Uterus (tissue), 4 donors: ENCODE data around the gene MYOZ1. TPM values are rescaled to one million over a fixed set of nuclear protein-coding genes. Genes with fewer than 3 reads are reported as not detected.
A peak's percentile ranks its signal among the peaks of the same experiment; 100 is the strongest.

ENCODE experiments used
- DNase-seq, 2 donors: peaks; one replicate each; pipeline ENCODE4 v3.0.0-alpha.2; 2019 to 2020
- H3K27ac ChIP-seq, 2 donors: fragments of 200-600 bp; sonication (generic); 1 replicate in 1 of 2; 2 replicates in 1 of 2; pipeline ENCODE4 v1.5.1; 2016 to 2018
- H3K27me3 ChIP-seq, 2 donors: fragments of 200-600 bp; sonication (generic); one replicate each; pipeline ENCODE4 v1.5.1; 2018 to 2019; ENCODE audit warnings: control low read depth in 1 of 2
- H3K36me3 ChIP-seq, 2 donors: fragments of 200-600 bp; sonication (generic); one replicate each; pipeline ENCODE4 v1.5.1; 2019; ENCODE audit warnings: control low read depth in 1 of 2
- H3K4me1 ChIP-seq, 2 donors: fragments of 200-600 bp; sonication (generic); one replicate each; pipeline ENCODE4 v1.5.1; 2018 to 2019; ENCODE audit warnings: control low read depth in 1 of 2
- H3K4me3 ChIP-seq, 2 donors: fragments of 200-600 bp; sonication (generic); 1 replicate in 1 of 2; 2 replicates in 1 of 2; pipeline ENCODE4 v1.5.1; 2018 to 2019; ENCODE audit warnings: mild to moderate bottlenecking in 1 of 2
- H3K9me3 ChIP-seq, 2 donors: fragments of 200-600 bp; sonication (generic); one replicate each; pipeline ENCODE4 v1.5.1; 2019; ENCODE audit warnings: control low read depth in 1 of 2
- POLR2A ChIP-seq, 2 donors: fragments of 450-650 bp; IDR thresholded peaks; one replicate each; pipeline ENCODE4 v1.6.1; 2016; ENCODE audit warnings: antibody characterized with exemption in 2 of 2, mild to moderate bottlenecking in 1 of 2, moderate library complexity in 1 of 2
- intact Hi-C: fragments of 100-400 bp; cut with DNase I; formaldehyde crosslinking; loops from one replicate; pipeline ENCODE4 v1.15.1; 2023; ENCODE audit warnings: low total_unique reads
- total RNA-seq, 4 donors: library from RNA; depleted of rRNA in 3 of 4; stranded (reverse); fragments of >200 nt in 3 of 4; gene quantifications; one replicate each; pipeline versions ENCODE4 v1.1.0 to v1.2.4, GENCODE V29; 2014 to 2023
- TF ChIP-seq, protein P1 (sequence below), 4 experiments: fragments of 200-600 bp in 2 of 4; fragments of 450-650 bp in 2 of 4; sonication (generic) in 2 of 4; IDR thresholded peaks; one replicate each; pipeline ENCODE4 v1.5.1; 2016 to 2019; ENCODE audit warnings: antibody characterized with exemption in 4 of 4, mild to moderate bottlenecking in 2 of 4, moderate library complexity in 1 of 4
- donor health status: DM: yes; HTN: yes; CAD: no.

Gene MYOZ1
- total RNA-seq, 4 donors from 2014 or later = 1.6 to 1.7 TPM; not detected in 2

- no peak overlapping the region for H3K4me3 ChIP-seq
- H3K4me1 ChIP-seq = peaks cover 0 to 2% of the 10 kb centered on the region in 2 donors
- H3K36me3 ChIP-seq = no peaks in the 10 kb centered on the region
- H3K9me3 ChIP-seq = no peaks in the 10 kb centered on the region
- TF ChIP-seq, protein P1, sequence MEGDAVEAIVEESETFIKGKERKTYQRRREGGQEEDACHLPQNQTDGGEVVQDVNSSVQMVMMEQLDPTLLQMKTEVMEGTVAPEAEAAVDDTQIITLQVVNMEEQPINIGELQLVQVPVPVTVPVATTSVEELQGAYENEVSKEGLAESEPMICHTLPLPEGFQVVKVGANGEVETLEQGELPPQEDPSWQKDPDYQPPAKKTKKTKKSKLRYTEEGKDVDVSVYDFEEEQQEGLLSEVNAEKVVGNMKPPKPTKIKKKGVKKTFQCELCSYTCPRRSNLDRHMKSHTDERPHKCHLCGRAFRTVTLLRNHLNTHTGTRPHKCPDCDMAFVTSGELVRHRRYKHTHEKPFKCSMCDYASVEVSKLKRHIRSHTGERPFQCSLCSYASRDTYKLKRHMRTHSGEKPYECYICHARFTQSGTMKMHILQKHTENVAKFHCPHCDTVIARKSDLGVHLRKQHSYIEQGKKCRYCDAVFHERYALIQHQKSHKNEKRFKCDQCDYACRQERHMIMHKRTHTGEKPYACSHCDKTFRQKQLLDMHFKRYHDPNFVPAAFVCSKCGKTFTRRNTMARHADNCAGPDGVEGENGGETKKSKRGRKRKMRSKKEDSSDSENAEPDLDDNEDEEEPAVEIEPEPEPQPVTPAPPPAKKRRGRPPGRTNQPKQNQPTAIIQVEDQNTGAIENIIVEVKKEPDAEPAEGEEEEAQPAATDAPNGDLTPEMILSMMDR (IDR thresholded peaks at IDR 0.05) = no peak
- TF ChIP-seq POLR2A (IDR thresholded peaks at IDR 0.05) = no peak
- H3K27me3 ChIP-seq = no peaks in the 10 kb centered on the region
- H3K27ac ChIP-seq = no peak overlapping the region
- intact Hi-C loops = no loop called here
- no peak for DNase-seq
Measured at GRCh38 chr10:73646598-73647041, 5.3 kb upstream of the MYOZ1 start.

DNA sequence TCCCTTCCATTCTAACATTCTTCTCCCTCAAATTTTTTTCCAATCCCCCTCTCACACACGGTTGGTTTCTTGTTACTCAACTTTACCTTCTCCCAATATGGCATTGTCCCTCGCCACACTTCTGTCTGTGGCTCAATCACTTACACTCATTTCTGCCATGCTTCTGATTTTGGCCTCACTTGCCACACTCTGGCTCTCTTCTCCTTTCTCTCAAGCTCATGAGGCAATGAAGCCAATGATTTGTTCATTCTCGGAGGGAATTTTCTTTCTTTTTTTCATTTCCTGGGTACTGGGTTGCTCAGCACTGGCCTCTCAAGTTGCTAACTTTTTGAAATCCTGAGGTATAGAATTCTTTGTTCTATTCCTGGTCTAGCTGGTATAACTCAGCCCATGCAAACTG lies 4.0 kb upstream of the MYOZ1 start:
- intact Hi-C loops = no loop called here

DNA sequence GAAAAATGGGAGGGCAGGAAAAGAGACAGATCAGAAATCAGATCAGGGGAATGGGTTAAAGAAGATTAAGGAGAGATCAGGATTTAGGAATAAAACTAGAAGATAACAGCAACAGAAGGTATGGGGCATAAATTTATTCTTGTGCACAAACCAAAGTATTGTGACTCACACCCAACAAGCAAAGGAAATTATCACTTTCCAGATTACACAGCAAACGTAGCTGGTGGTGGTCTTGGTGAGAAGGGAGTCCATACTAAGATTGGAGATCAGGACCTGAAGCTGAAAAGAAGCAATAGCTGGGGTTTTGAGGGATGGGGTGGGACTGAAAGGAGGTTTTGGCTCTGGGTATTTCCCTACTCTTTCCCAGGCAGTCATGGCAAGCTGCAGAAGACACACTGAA lies 3.5 kb upstream of the MYOZ1 start:
- Histone ChIP-seq H3K27me3 (no peaks in the 10 kb centered on the region), H3K9me3 (no peaks in the 10 kb centered on the region)
- intact Hi-C loops = loop anchor here (5.0 kb wide), 1 partner anchor 117 kb away; no protein-coding TSS in a partner anchor

More for the DNA sequence above, 4.0 kb upstream of the MYOZ1 start:
- no peak for DNase-seq
- TF ChIP-seq, protein P1 (IDR thresholded peaks at IDR 0.05) = no peak
- TF ChIP-seq POLR2A (IDR thresholded peaks at IDR 0.05) = no peak
- Histone ChIP-seq H3K27ac (no peak overlapping the region), H3K4me1 (no peaks in the 10 kb centered on the region), H3K4me3 (no peak overlapping the region), H3K36me3 (no peaks in the 10 kb centered on the region), H3K27me3 (no peaks in the 10 kb centered on the region), H3K9me3 (no peaks in the 10 kb centered on the region)

DNA sequence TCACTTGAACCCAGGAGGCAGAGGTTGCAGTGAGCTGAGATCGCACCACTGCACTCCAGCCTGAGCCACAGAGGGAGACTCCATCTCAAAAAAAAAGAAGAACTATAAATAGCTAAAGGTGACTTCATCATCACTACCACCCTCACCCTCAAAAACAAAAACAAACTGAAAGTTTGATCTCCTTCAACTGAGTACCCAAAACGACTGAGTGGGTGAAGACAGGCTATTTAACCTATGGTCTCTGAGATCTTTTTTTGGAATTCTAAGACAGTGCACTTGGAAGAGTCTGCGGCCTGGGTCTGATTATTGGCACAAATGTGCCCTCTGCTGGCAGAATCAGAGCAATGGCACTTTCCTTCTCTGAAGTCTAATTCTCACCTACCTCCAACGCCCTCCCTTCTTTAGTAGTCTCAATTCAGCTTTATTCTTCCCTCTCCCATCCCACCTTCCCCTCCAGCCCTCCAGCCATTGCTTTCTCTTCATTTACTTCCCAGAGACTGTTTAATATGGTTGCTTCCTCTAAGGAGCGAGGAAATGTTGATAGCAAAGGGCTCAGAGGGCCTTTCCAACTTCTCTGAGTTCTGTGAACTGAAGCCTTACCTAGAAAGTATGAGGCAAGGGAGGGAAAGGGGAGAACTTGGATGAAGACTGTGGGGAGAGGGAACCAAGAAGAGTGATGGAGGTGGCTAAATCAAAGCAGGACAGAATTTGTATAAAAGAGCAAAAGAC lies 2.9 kb upstream of the MYOZ1 start:
- intact Hi-C loops = loop anchor here (5.0 kb wide), 1 partner anchor 117 kb away; no protein-coding TSS in a partner anchor
- H3K9me3 ChIP-seq = no peaks in the 10 kb centered on the region
- H3K36me3 ChIP-seq = no peaks in the 10 kb centered on the region
- TF ChIP-seq, protein P1 (IDR thresholded peaks at IDR 0.05) = peak; percentile 74 to 97 (median 91)
- no peak for TF ChIP-seq POLR2A (IDR thresholded peaks at IDR 0.05)
- no peak overlapping the region for H3K27ac ChIP-seq
- no peak overlapping the region for H3K4me3 ChIP-seq
- DNase-seq = peak; percentile 59 to 67
- no peaks in the 10 kb centered on the region for H3K27me3 ChIP-seq
- no peaks in the 10 kb centered on the region for H3K4me1 ChIP-seq

More for the DNA sequence above, 3.5 kb upstream of the MYOZ1 start:
- no peak for TF ChIP-seq POLR2A (IDR thresholded peaks at IDR 0.05)
- TF ChIP-seq, protein P1 (IDR thresholded peaks at IDR 0.05) = no peak
- Histone ChIP-seq H3K27ac (no peak overlapping the region), H3K4me1 (no peaks in the 10 kb centered on the region), H3K4me3 (no peak overlapping the region), H3K36me3 (no peaks in the 10 kb centered on the region)
- no peak for DNase-seq

- Histone ChIP-seq H3K27me3 (no peaks in the 10 kb centered on the region), H3K9me3 (no peaks in the 10 kb centered on the region), H3K4me3 (no peak overlapping the region), H3K27ac (no peak overlapping the region), H3K4me1 (no peaks in the 10 kb centered on the region), H3K36me3 (no peaks in the 10 kb centered on the region)
- DNase-seq = no peak
- intact Hi-C loops = loop anchor here (5.0 kb wide), 1 partner anchor 116 kb away; no protein-coding TSS in a partner anchor
- TF ChIP-seq POLR2A (IDR thresholded peaks at IDR 0.05) = no peak
- TF ChIP-seq, protein P1 (IDR thresholded peaks at IDR 0.05) = no peak
Measured at GRCh38 chr10:73643362-73643761, 2.1 kb upstream of the MYOZ1 start.
